Measurements from ENCODE around the gene SLC16A6. TPM values are rescaled to one million over a fixed set of nuclear protein-coding genes. Genes with fewer than 3 reads are reported as not detected.
"Not testable (repeated sequence)": the region's sequence is repeated elsewhere in the genome, so short reads cannot be mapped to it uniquely, and the experiment has no call there.

Gene SLC16A6
- total RNA-seq, 1 experiment from 2014 or later, result 707 TPM

DNA sequence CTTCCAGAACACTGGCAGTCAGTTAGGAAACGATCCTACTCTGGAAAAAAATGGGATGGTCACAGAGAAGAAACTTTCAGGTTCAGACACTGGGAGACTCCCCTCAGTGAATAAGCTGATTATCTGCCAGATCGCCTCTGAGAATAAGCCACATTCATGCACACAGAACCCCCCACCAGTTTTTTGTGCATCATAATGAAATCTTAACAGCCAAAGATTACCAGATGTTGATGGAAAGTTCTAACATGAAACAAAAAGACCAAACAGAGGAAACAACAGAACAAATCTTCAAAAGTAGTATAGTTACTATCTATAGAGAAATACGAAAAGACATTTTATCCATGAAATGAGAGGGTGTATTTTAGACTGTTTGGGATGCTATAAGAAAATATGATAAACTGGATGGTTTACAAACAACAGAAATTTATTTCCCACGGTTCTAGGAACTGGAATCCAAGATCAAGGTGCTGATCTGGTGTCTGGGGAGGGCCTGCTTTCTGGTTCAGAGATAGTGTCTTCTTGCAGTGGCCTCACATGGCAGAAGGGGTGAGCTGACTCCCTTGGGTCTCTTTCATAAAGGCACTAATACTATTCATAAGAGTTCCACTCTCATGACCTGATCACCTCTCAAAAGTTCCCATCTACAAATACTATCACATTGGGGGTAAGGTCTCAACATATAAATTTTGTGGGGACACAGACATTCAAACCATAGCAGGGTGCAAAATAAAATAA is 51.1 kb downstream of the SLC16A6 start:
- DNase-seq (ENCODE audit: low read depth, low spot score), result no peak
- in situ Hi-C loops (cut with HindIII; ENCODE audit: low pct_unique_long_range_greater_than_20kb, low sequenced_read_pairs), result no loop called here

- DNase-seq (ENCODE audit: low read depth, low spot score), result no peak
Measured at GRCh38 chr17:68238871-68239253, 52.1 kb downstream of the SLC16A6 start.

GRCh38 chr17:68238164-68238870 is 52.6 kb downstream of the SLC16A6 start:
- in situ Hi-C loops (cut with HindIII; ENCODE audit: low pct_unique_long_range_greater_than_20kb, low sequenced_read_pairs), result no loop called here
- no peak for DNase-seq (ENCODE audit: low read depth, low spot score)

More at GRCh38 chr17:68238871-68239253, 52.1 kb downstream of the SLC16A6 start:
- in situ Hi-C loops (cut with HindIII; ENCODE audit: low pct_unique_long_range_greater_than_20kb, low sequenced_read_pairs), result no loop called here

DNA sequence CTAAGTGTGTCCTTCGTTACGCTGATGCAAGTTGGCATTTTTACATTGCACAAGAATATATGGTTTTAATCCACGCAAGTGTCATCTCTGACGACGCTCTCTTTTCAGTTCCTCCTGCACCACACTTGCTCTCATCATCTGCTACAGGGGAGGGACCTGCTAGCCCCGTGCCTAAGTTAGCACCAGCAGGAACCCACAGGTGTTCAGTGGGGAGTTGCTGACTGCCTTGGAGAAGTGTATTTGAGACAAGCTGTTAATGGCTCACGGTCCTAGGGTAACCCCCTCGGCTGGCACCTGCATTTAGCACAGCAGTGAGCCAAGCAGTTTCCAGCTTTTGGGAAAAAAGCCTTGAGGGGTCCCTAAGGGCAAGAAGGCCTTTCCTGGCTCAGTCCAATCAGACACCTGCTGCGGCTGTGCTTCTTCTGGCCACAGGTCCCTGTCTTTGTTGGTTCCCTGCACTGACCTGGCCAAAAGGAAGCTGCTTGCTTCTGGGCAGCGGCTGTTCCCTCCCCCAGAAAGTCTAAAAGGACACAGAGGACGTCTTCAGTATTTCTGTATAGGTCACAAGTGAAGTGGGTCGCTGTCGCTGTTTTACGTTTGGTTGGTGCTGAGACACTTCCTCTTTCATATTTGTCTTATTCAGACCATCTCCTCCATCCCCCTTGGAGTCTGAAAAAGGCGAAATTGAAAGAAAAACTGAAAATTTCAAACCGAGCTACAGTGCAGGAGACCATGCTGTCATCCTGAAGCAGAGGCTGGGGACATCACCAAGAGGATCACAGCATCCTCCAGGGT is 53.4 kb downstream of the SLC16A6 start:
- DNase-seq (ENCODE audit: low read depth, low spot score); in situ Hi-C loops (cut with HindIII; ENCODE audit: low pct_unique_long_range_greater_than_20kb, low sequenced_read_pairs): not testable (repeated sequence)

DNA sequence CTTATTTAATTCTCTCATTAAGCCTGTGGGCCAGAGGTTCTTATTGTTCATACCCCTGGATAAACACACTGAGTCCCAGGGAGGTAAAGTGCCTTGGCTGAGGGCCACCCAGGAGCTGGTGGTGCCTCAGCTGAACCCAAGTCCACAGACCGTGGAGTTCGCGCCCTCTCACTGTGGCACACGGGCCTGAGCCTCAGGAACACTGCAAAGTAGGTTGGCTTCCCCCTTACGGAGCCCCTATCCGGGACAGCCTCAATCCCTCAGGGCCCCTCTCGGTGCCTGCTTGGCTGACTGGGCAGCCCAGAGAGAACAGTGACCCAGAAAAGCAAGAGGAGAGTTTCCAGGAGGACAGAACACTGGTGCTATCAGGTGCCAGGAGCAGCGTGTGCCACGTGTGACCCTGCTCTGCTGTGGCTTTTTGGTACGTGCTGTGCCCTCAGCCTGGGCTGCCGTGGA is 55.6 kb downstream of the SLC16A6 start:
- in situ Hi-C loops (cut with HindIII; ENCODE audit: low pct_unique_long_range_greater_than_20kb, low sequenced_read_pairs), result not testable (repeated sequence)

DNA sequence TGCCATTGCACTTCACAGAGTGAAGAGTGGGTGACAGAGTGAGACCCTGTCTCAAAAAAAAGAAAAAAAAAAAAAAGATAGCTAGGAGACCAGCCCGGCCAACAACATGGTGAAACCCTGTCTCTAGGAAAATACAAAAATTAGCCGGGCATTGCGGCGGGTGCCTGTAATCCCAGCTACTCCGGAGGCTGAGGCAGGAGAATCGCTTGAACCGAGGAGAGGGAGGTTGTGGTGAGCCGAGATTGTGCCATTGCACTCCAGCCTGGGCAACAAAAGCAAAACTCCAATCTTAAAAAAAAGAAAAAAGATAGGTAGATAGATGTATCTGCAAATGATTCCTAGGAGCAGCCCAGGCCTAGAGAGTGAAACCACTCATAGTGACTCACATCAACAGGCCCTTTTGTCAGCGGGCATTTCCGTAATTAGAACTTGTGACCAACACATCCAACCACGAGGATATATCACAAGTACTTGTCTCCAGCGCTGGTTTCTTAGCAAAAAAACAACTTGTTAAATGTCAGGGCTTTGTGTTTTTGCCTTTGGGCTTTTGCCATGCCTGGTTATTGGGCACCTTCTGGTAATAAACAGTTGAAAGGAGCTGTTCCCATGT is 56.1 kb downstream of the SLC16A6 start:
- DNase-seq (ENCODE audit: low read depth, low spot score), result peak; percentile 100
- in situ Hi-C loops (cut with HindIII; ENCODE audit: low pct_unique_long_range_greater_than_20kb, low sequenced_read_pairs), result not testable (repeated sequence)

More for the DNA sequence above, 55.6 kb downstream of the SLC16A6 start:
- DNase-seq (ENCODE audit: low read depth, low spot score), result not testable (repeated sequence)

GRCh38 chr17:68232741-68233140 is 58.2 kb downstream of the SLC16A6 start:
- in situ Hi-C loops (cut with HindIII; ENCODE audit: low pct_unique_long_range_greater_than_20kb, low sequenced_read_pairs), result not testable (repeated sequence)
- DNase-seq (ENCODE audit: low read depth, low spot score), result peak; percentile 57

- in situ Hi-C loops (cut with HindIII; ENCODE audit: low pct_unique_long_range_greater_than_20kb, low sequenced_read_pairs), result no loop called here
Measured at GRCh38 chr17:68231541-68231940, 59.4 kb downstream of the SLC16A6 start.

GRCh38 chr17:68231131-68231530 is 59.8 kb downstream of the SLC16A6 start:
- in situ Hi-C loops (cut with HindIII; ENCODE audit: low pct_unique_long_range_greater_than_20kb, low sequenced_read_pairs); DNase-seq (ENCODE audit: low read depth, low spot score): not testable (repeated sequence)

More at GRCh38 chr17:68231541-68231940, 59.4 kb downstream of the SLC16A6 start:
- DNase-seq (ENCODE audit: low read depth, low spot score), result no peak

DNA sequence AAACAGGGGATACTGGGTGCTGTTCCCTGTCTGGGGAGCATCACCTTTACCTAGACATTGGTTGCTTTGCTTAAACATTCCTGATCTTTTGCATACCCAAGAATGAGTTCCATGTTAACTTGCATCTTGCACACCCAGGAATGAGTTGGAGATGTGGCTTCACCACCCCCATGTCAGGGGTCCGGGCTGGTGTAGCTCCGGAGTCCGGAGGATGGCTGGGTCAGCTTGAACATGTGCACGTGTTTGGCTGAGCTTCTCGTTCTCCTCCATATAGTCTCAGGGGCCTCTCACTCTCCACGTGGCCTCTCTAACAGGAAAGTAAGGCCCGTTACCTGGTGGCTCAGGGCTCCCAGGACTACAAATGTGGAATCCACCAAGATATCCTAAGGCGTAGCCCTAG is 61.3 kb downstream of the SLC16A6 start:
- DNase-seq (ENCODE audit: low read depth, low spot score), result no peak
- in situ Hi-C loops (cut with HindIII; ENCODE audit: low pct_unique_long_range_greater_than_20kb, low sequenced_read_pairs), result no loop called here

DNA sequence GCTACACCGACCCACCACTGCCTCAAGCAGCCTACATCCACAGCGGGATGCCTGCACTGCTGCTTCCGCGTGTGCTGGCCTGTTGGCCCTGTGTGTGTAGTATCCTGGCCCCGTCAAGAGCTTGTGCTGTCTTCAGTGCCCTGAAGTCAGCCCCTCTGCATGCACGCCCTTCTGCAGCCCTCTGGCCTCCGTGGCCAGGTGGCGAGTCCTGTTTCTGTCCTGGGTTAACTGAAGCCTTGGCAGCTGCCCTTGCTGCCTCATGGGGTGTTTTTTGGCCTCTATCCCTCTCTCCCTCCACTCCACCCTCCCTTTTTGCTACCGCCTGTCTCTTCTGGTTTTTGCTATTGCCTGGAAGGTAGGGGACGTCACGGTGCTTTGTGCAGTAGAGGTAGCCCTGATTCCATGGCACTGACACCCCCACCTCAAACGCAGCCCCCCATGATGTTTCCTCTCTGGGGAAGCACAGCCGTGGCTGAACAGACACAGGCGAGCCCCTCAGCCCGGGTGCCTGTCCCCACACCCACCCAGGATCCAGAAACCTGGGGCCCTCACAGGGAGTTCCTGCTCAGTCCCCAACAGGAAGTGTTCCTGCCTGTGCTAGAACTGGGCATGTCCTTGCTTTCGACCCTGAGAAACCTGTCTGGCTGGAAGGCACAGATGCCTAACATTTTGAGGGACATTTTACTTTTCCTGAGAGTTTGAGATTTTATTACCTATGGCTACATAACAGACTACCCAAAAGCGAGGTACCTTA is 61.9 kb downstream of the SLC16A6 start:
- in situ Hi-C loops (cut with HindIII; ENCODE audit: low pct_unique_long_range_greater_than_20kb, low sequenced_read_pairs), result no loop called here
- no peak for DNase-seq (ENCODE audit: low read depth, low spot score)

- DNase-seq (ENCODE audit: low read depth, low spot score); in situ Hi-C loops (cut with HindIII; ENCODE audit: low pct_unique_long_range_greater_than_20kb, low sequenced_read_pairs): not testable (repeated sequence)
Measured at GRCh38 chr17:68228039-68228680, 62.8 kb downstream of the SLC16A6 start.

GRCh38 chr17:68225055-68225454 is 65.9 kb downstream of the SLC16A6 start:
- in situ Hi-C loops (cut with HindIII; ENCODE audit: low pct_unique_long_range_greater_than_20kb, low sequenced_read_pairs); DNase-seq (ENCODE audit: low read depth, low spot score): not testable (repeated sequence)

DNA sequence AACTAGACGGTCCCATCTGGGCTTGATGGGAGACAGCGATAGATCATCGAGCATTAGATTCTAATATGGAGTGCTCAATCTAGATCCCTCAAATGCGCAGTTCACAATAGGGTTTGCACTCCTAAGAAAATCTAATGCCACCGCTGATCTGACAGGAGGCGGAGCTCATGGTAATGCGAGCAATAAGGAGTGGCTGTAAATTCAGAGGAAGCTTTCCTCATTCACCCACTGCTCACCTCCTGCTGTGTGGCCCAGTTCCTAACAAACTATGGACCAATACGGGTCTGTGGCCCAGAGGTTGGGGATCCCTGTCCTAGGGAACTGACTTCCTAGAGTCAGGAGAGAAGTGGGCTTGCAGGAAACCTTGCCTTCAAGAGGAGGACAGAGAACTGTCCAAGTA is 68.3 kb downstream of the SLC16A6 start:
- DNase-seq (ENCODE audit: low read depth, low spot score), result no peak
- in situ Hi-C loops (cut with HindIII; ENCODE audit: low pct_unique_long_range_greater_than_20kb, low sequenced_read_pairs), result no loop called here

GRCh38 chr17:68221786-68222185 is 69.1 kb downstream of the SLC16A6 start:
- in situ Hi-C loops (cut with HindIII; ENCODE audit: low pct_unique_long_range_greater_than_20kb, low sequenced_read_pairs), result no loop called here
- no peak for DNase-seq (ENCODE audit: low read depth, low spot score)

DNA sequence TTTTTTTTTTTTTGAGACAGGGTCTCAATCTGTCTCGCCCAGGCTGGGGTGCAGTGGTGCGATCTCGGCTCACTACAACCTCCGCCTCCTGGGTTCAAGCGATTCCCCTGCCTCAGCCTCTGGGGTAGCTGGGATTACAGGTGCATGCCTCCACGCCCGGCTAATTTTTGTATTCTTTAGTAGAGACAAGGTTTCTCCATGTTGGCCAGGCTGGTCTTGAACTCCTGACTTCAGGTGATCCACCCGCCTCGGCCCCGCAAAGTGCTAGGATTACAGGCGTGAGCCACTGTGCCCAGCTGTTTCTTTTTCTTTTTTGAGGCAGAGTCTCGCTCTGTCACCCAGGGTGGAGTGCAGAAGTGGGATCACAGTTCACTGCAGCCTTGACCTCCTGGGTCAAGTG is 70.1 kb downstream of the SLC16A6 start:
- DNase-seq (ENCODE audit: low read depth, low spot score); in situ Hi-C loops (cut with HindIII; ENCODE audit: low pct_unique_long_range_greater_than_20kb, low sequenced_read_pairs): not testable (repeated sequence)
